Liver (tissue), 9 donors: ENCODE measurements around the gene ANXA6. TPM values are rescaled to one million over a fixed set of nuclear protein-coding genes. Genes with fewer than 3 reads are reported as not detected.

ENCODE experiments used
- DNase-seq: peaks from one replicate; pipeline ENCODE4 v3.0.0-alpha.2; 2017; ENCODE audit warnings: low spot score
- H3K27ac ChIP-seq, 2 donors: one replicate each; pipeline ENCODE4 v1.7.0; 2013; ENCODE audit warnings: inconsistent platforms in 2 of 2, low read length in 2 of 2, control low read depth in 1 of 2, low read depth in 1 of 2, mild to moderate bottlenecking in 1 of 2
- H3K27me3 ChIP-seq, 4 donors: one replicate each; pipeline versions ENCODE4 v1.6.1 to v1.7.0; 2013; ENCODE audit warnings: low read length in 3 of 4, inconsistent platforms in 1 of 4, mild to moderate bottlenecking in 1 of 4, moderate library complexity in 1 of 4; ENCODE audit not compliant: control insufficient read depth in 4 of 4, insufficient read depth in 4 of 4
- H3K36me3 ChIP-seq, 4 donors: one replicate each; pipeline versions ENCODE4 v1.6.1 to v1.7.0; 2013; ENCODE audit warnings: low read length in 3 of 4, mild to moderate bottlenecking in 3 of 4, low read depth in 1 of 4, moderate library complexity in 1 of 4; ENCODE audit not compliant: control insufficient read depth in 4 of 4, insufficient read depth in 3 of 4
- H3K4me1 ChIP-seq, 4 donors: one replicate each; pipeline versions ENCODE4 v1.6.1 to v1.7.0; 2013; ENCODE audit warnings: low read length in 3 of 4, mild to moderate bottlenecking in 3 of 4, moderate library complexity in 1 of 4; ENCODE audit not compliant: control insufficient read depth in 4 of 4, insufficient read depth in 4 of 4
- H3K4me3 ChIP-seq, 3 donors: one replicate each; pipeline versions ENCODE4 v1.6.1 to v1.7.0; 2013; ENCODE audit warnings: low read length in 3 of 3, control low read depth in 1 of 3, low read depth in 1 of 3, mild to moderate bottlenecking in 1 of 3
- H3K9ac ChIP-seq, 2 donors: one replicate each; pipeline ENCODE4 v1.7.0; 2013; ENCODE audit warnings: low read length in 2 of 2, mild to moderate bottlenecking in 2 of 2, moderate library complexity in 2 of 2, control low read depth in 1 of 2, low read depth in 1 of 2
- H3K9me3 ChIP-seq, 4 donors: one replicate each; pipeline versions ENCODE4 v1.6.1 to v1.7.0; 2013; ENCODE audit warnings: low read length in 3 of 4; ENCODE audit not compliant: control insufficient read depth in 4 of 4
- CTCF ChIP-seq: fragments of 150-350 bp; IDR thresholded peaks from 2 replicates; pipeline ENCODE4 v1.5.1; 2017; ENCODE audit warnings: improper control_type of control experiment, low read depth, low read length; ENCODE audit not compliant: missing input control
- EGR1 ChIP-seq, 2 donors: IDR thresholded peaks; 2 replicates each; pipeline ENCODE4 v1.6.1; 2016 to 2018; ENCODE audit warnings: antibody characterized with exemption in 2 of 2, low read depth in 2 of 2
- FOXA1 ChIP-seq: IDR thresholded peaks from 2 replicates; pipeline ENCODE4 v1.6.1; 2016; ENCODE audit warnings: antibody characterized with exemption
- FOXA2 ChIP-seq: IDR thresholded peaks from 2 replicates; pipeline ENCODE4 v1.6.1; 2016; ENCODE audit warnings: antibody characterized with exemption
- GABPA ChIP-seq, 2 donors: IDR thresholded peaks in 1 of 2; conservative IDR thresholded peaks in 1 of 2; 2 replicates each; pipeline ENCODE4 v1.6.1; 2016; ENCODE audit warnings: antibody characterized with exemption in 2 of 2, mild to moderate bottlenecking in 1 of 2, moderate library complexity in 1 of 2
- HNF4A ChIP-seq, 2 donors: conservative IDR thresholded peaks; 2 replicates each; pipeline ENCODE4 v1.6.1; 2016; ENCODE audit warnings: antibody characterized with exemption in 2 of 2, mild to moderate bottlenecking in 2 of 2
- HNF4G ChIP-seq: IDR thresholded peaks from 2 replicates; pipeline ENCODE4 v1.6.1; 2016; ENCODE audit warnings: antibody characterized with exemption
- JUND ChIP-seq, 2 donors: IDR thresholded peaks; 2 replicates each; pipeline ENCODE4 v1.6.1; 2016; ENCODE audit warnings: antibody characterized with exemption in 2 of 2
- MAX ChIP-seq: IDR thresholded peaks from 2 replicates; pipeline ENCODE4 v1.6.1; 2016; ENCODE audit warnings: antibody characterized with exemption
- NR2F2 ChIP-seq: IDR thresholded peaks from 2 replicates; pipeline ENCODE4 v1.6.1; 2016; ENCODE audit warnings: antibody characterized with exemption
- RAD21 ChIP-seq, 2 donors: IDR thresholded peaks; 2 replicates each; pipeline ENCODE4 v1.6.1; 2016; ENCODE audit warnings: antibody characterized with exemption in 2 of 2, mild to moderate bottlenecking in 2 of 2
- REST ChIP-seq: IDR thresholded peaks from 2 replicates; pipeline ENCODE4 v1.6.1; 2016; ENCODE audit warnings: antibody characterized with exemption, mild to moderate bottlenecking
- RXRA ChIP-seq, 2 donors: IDR thresholded peaks; 2 replicates each; pipeline ENCODE4 v1.6.1; 2017 to 2018; ENCODE audit warnings: antibody characterized with exemption in 2 of 2, mild to moderate bottlenecking in 1 of 2
- SP1 ChIP-seq: IDR thresholded peaks from 2 replicates; pipeline ENCODE4 v1.6.1; 2018; ENCODE audit warnings: antibody characterized with exemption, mild to moderate bottlenecking
- YY1 ChIP-seq: IDR thresholded peaks from 2 replicates; pipeline ENCODE4 v1.6.1; 2016; ENCODE audit warnings: antibody characterized with exemption, mild to moderate bottlenecking
- ZBTB33 ChIP-seq: IDR thresholded peaks from 2 replicates; pipeline ENCODE4 v1.6.1; 2016; ENCODE audit warnings: antibody characterized with exemption
- WGBS: extraction: QIAGEN DNeasy Blood & Tissue Kit; methylation state at CpG from one replicate; pipeline ENCODE4 v1.1.7; 2013; 5-methylcytosine and 5-hydroxymethylcytosine counted together
- polyA plus RNA-seq, 2 donors: library from polyadenylated mRNA; stranded (reverse) in 1 of 2; unstranded in 1 of 2; fragments of 200-250 nt in 1 of 2; fragments of >200 nt in 1 of 2; fragmentation: Nextera tagmentation in 1 of 2; extraction: Ambion mirVana in 1 of 2; gene quantifications; one replicate each; pipeline versions ENCODE4 v1.2.1 to v1.2.3, GENCODE V29; 2013 to 2015
- total RNA-seq, 2 donors: library from RNA; depleted of rRNA; stranded (reverse); fragments of >200 nt; gene quantifications; one replicate each; pipeline ENCODE4 v1.2.3, GENCODE V29; 2014
- donor health status: healthy.
- donor health status: healthy.
- donor health status: healthy.
- donor health status: healthy.
- donor health status: healthy.

The ANXA6 gene
- total and polyA plus RNA-seq, 4 donors, result 52.7 to 215 (median 126) TPM

GRCh38 chr5:151087486-151087885 lies 70.1 kb downstream of the ANXA6 start:
- no peaks in the 10 kb centered on the region for H3K36me3 ChIP-seq
- no peak for TF ChIP-seq ZBTB33
- no peak for TF ChIP-seq SP1
- no peak for TF ChIP-seq GABPA (IDR thresholded peaks at IDR 0.05 in 1 of 2, conservative IDR thresholded peaks at IDR 0.05 in 1 of 2)
- TF ChIP-seq HNF4G, result no peak
- no peak for TF ChIP-seq YY1
- TF ChIP-seq FOXA2, result no peak
- no peak for TF ChIP-seq MAX
- TF ChIP-seq JUND (IDR thresholded peaks at IDR 0.05), result no peak
- TF ChIP-seq CTCF, result no peak
- 93% methylated on average over 7 of the region's 7 CpGs for WGBS
- no peak overlapping the region for H3K9ac ChIP-seq
- no peaks in the 10 kb centered on the region for H3K9me3 ChIP-seq
- no peaks in the 10 kb centered on the region for H3K27me3 ChIP-seq
- H3K4me1 ChIP-seq, result peaks cover 6 to 16% (median 12%) of the 10 kb centered on the region in 4 donors
- no peak for DNase-seq
- H3K27ac ChIP-seq, result no peak overlapping the region
- H3K4me3 ChIP-seq, result no peak overlapping the region

GRCh38 chr5:151086905-151087360 lies 70.6 kb downstream of the ANXA6 start:
- Histone ChIP-seq H3K4me3 (no peak overlapping the region), H3K4me1 (peaks cover 6 to 20% (median 15%) of the 10 kb centered on the region in 4 donors), H3K9ac (no peak overlapping the region), H3K9me3 (no peaks in the 10 kb centered on the region), H3K27ac (no peak overlapping the region), H3K27me3 (no peaks in the 10 kb centered on the region), H3K36me3 (no peaks in the 10 kb centered on the region)
- no peak for DNase-seq
- WGBS, result 64% methylated on average over 10 of the region's 10 CpGs
- TF ChIP-seq NR2F2 (no peak), YY1 (no peak), GABPA (IDR thresholded peaks at IDR 0.05 in 1 of 2, conservative IDR thresholded peaks at IDR 0.05 in 1 of 2) (no peak), MAX (no peak), REST (no peak), RXRA (IDR thresholded peaks at IDR 0.05) (no peak), SP1 (no peak), HNF4A (conservative IDR thresholded peaks at IDR 0.05) (no peak), FOXA2 (no peak), EGR1 (IDR thresholded peaks at IDR 0.05; ENCODE audit: low read depth in 2 of 2) (no peak), ZBTB33 (no peak), RAD21 (IDR thresholded peaks at IDR 0.05) (no peak), FOXA1 (no peak)
